GM18499 (cell line): Measurements from ENCODE around the gene AKAP13.

Experiments used
- ATAC-seq: cut with Tn5 transposase; IDR thresholded peaks from one replicate; pipeline ENCODE4 v1.9.1; 2021; ENCODE audit warnings: moderate number of reproducible peaks; ENCODE audit not compliant: insufficient read depth, unreplicated experiment

The AKAP13 gene

GRCh38 chr15:85407421-85408269 is 27.2 kb downstream of the AKAP13 start:
- peak; percentile 36 for ATAC-seq

- ATAC-seq = peak; percentile 45
Observed at GRCh38 chr15:85408270-85408746, 27.9 kb downstream of the AKAP13 start.

GRCh38 chr15:85412066-85412465 is 31.7 kb downstream of the AKAP13 start:
- ATAC-seq = no peak

GRCh38 chr15:85412956-85413854 is 32.8 kb downstream of the AKAP13 start:
- peak; percentile 94 for ATAC-seq

GRCh38 chr15:85414037-85414436 is 33.6 kb downstream of the AKAP13 start:
- no peak for ATAC-seq

- ATAC-seq = no peak
Observed at GRCh38 chr15:85414495-85414894, 34.1 kb downstream of the AKAP13 start.

- ATAC-seq = no peak
Observed at GRCh38 chr15:85414991-85415390, 34.6 kb downstream of the AKAP13 start.

GRCh38 chr15:85415783-85416182 is 35.4 kb downstream of the AKAP13 start:
- no peak for ATAC-seq

GRCh38 chr15:85417276-85417675 is 36.9 kb downstream of the AKAP13 start:
- ATAC-seq = no peak

- ATAC-seq = no peak
Observed at GRCh38 chr15:85419161-85419560, 38.8 kb downstream of the AKAP13 start.

GRCh38 chr15:85421116-85421925 is 40.9 kb downstream of the AKAP13 start:
- no peak for ATAC-seq

GRCh38 chr15:85422607-85423006 is 42.2 kb downstream of the AKAP13 start:
- ATAC-seq = no peak

- ATAC-seq = no peak
Observed at GRCh38 chr15:85423256-85423655, 42.9 kb downstream of the AKAP13 start.

GRCh38 chr15:85424154-85424553 is 43.8 kb downstream of the AKAP13 start:
- no peak for ATAC-seq

- no peak for ATAC-seq
Observed at GRCh38 chr15:85426481-85426880, 46.1 kb downstream of the AKAP13 start.

GRCh38 chr15:85427286-85428028 is 47.1 kb downstream of the AKAP13 start:
- ATAC-seq = no peak

- no peak for ATAC-seq
Observed at GRCh38 chr15:85429522-85429921, 49.1 kb downstream of the AKAP13 start.

- ATAC-seq = peak; percentile 97
Observed at GRCh38 chr15:85430406-85431204, 50.2 kb downstream of the AKAP13 start.

GRCh38 chr15:85439996-85440395 is 59.6 kb downstream of the AKAP13 start:
- no peak for ATAC-seq
